HG03135 (cell line): ENCODE data around the gene TIFAB.
"Not testable (repeated sequence)": the region's sequence is repeated elsewhere in the genome, so short reads cannot be mapped to it uniquely, and the experiment has no call there.

Experiments
- ATAC-seq: cut with Tn5 transposase; IDR thresholded peaks from one replicate; pipeline ENCODE4 v1.9.1; 2021; ENCODE audit warnings: mild to moderate bottlenecking, moderate library complexity; ENCODE audit not compliant: unreplicated experiment

TIFAB gene, protein sequence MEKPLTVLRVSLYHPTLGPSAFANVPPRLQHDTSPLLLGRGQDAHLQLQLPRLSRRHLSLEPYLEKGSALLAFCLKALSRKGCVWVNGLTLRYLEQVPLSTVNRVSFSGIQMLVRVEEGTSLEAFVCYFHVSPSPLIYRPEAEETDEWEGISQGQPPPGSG

DNA sequence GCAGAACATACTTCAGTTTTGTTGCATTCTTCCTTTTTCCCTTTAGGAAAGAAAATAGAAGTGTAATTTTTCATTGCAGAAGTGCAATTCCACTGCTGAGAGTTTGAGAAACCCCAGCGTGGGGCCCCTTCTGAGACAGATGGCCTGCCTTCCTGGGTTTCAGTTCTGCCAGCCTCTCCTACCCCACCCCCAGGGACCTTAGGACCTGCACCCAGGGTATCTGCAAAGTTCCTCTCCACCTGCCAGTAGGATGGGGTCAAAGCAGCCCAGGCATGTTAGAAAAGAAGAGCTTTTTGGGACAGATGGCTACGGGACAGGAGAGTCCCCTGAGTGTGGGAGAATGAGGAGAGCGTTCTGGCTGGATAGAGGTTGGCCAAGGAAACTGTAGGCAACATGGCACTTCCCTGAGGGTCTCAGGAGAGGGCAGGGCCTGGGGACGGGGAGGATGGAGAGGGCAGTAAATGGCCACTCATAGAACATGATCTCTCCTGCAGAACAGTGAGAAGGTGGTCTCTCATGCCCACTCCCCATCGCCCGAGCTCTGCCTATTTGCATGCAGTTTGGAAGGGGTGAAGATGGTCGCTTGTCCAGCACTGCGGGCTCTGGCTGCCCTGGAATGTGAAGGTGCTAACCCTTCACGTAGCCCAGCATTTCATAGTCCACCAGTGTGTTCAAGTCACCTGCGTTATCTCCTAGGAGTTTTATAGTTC, at the start of gene TIFAB:
TSS of gene TIFAB (minus strand) at position 31 of the 710 bp plus-strand sequence. CDS start 2,412 bp downstream, outside the sequence.
- no peak for ATAC-seq

DNA sequence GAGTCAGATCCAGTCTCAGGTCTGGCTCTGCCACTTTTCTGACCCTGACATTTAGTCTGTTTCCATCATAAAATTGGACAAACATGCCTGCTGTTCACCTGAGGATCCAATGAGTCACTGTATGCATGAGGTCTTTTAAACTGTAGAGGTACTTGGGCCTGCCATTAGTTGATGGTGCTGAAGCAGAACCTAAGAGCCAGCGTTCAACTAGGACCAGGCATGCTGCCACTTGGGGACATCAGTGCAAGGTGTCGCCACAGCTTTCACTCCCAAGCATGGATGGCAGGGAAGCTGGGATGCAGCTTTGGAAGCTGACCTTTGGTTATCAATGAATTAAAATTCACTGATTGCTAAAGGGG, 46.5 kb upstream of the TIFAB start:
- no peak for ATAC-seq

DNA sequence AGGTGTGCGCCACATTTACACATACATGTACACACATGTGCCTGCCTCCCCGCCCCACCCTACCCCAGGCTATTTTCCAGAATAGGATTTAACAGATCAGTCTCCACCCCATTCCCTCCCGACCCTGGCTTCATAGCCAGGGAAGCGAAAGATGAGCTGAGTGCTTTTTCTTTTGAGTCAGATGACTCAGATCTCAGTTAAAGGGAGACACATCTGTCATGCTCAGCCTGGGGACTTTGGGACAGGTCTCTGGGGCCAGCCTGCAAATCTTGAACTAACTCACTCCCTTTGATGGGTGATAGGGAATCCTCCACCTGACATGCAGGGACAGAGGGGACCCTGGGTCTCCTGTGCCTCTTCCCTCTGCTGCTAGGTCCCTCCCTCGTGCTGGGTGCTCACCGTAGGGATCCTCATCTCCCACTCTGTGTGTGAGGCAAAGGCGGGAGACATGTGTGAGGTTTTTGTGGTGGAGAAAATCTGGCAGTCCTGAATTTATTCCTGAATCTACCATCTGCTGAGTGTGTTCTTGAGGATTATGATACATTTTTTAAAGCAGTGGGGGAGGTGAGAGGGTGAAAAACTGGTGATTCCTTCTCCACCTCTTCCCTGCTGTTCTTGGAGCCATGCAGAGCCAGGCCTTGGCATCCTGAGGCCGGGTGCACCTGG, 46.0 kb upstream of the TIFAB start:
- no peak for ATAC-seq

DNA sequence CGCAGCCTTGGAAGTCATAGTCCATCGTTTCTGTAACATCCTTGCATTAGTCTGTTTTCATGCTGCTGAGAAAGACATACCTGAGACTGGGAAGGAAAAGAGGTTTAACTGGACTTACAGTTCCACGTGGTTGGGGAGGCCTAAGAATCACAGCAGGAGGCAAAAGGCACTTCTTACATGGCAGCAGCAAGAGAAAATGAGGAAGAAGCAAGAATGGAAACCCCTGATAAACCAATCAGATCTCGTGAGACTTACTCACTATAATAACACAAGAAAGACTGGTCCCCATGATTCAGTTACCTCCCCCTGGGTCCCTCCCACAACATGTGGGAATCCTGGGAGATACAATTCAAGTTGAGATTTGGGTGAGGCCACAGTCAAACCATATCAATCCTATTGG, 43.4 kb upstream of the TIFAB start:
- ATAC-seq, result not testable (repeated sequence)

DNA sequence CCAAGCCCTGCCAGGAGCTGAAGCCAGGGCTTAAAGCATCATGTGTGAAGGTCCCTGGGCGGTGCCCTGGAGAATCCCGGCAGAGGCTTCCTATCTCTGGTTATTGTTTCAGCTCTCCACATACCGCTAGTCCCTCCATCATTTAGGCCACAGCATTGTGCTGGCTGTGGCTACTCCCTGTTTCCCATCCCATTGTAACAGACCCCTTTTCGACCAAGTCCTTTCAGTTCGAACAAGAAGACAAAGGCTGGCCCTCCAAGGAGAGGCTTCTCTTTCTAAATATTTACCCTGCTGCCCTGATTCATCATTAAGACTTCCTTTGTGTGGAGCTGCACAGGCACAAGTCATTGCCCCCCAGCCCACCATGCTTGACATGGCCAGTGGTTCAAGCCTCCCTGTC, 42.0 kb upstream of the TIFAB start:
- no peak for ATAC-seq

DNA sequence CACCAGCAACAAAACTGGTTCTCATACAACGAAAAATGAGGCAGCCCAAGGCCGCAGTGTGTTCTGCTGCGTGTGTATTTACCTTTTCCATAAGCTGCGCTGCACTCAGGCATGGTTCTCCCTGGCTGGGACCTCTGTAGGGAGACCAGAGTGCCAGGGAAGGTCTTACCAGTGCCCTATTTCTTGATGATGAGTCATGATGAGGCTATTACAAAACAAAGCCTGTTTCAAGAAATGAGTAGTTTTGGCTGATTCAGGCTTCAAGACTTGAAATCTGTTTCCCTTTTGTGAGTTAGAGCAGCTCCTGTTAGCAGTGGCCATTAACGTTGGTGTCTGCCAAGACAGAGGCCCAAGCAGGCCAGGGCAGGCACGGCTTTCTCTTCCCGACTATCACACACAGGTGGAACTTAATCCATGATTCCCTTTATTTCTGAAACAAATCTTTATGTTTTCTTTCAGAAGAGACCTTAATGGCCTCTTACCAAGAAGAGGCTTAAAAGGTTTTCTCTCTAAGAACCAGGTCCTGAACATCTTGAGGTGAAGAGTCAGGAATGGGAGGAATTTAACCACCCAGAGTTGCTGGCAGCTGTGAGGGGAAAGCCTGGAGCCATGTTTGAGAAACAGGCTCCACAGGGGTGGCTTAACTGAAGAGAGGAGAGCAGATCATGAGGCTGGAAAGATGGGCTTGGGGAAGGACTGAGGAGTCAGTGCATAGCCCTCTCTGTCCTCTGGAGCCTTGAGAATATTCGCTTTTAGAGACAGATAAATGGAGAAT, 41.4 kb upstream of the TIFAB start:
- no peak for ATAC-seq

DNA sequence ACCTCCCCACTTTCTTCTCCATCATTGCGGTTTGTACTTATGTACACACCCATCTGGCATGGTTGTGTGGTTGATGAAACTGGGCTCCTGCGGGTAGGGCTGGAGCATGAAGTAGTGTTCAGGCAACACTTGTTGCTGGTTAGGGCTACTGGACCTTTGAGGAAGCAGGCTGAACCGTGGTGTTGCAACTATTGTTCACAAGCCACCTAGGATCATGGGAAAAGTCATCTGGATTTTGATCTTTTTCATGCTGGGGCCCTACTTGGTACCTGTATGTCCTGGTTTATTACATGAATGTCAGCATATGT, 40.1 kb upstream of the TIFAB start:
- no peak for ATAC-seq

DNA sequence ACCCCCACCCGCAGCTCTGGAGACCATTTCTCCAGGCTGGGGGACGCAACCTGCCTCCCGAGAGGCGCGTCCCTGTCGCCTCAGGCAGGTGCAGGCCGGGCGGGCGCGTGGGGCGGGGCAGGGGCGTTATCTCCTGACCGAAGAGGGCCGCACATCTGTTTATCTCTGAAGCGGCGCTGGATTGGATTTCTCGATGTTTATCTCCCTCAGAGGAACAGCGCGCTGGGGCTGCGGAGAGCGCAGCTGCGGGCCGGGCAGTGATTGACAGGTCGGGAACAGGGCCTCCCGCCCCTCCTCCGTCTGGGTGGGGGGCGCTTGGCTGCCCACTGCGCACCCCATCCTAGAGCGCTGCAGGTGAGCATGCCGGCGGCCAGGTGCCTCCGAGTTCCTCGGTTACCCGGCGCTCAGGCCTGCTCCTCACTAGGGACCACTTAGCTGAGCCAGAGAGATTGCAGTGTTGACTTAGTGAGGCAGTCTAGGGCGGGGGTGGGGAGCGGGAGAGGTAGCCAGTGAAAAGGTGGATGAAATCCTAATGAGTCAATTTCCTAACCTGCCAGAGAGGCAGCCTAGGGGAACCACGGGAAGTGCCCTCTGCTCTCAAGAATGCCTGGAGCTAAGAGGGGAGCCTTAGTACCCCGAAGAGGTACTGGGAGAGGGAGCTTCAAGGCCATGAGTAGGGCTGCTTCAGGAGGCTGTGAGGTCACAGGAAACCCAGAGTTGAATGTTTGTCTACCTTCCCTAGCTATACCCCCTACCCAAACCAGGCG, 39.6 kb upstream of the TIFAB start:
- ATAC-seq, result no peak

DNA sequence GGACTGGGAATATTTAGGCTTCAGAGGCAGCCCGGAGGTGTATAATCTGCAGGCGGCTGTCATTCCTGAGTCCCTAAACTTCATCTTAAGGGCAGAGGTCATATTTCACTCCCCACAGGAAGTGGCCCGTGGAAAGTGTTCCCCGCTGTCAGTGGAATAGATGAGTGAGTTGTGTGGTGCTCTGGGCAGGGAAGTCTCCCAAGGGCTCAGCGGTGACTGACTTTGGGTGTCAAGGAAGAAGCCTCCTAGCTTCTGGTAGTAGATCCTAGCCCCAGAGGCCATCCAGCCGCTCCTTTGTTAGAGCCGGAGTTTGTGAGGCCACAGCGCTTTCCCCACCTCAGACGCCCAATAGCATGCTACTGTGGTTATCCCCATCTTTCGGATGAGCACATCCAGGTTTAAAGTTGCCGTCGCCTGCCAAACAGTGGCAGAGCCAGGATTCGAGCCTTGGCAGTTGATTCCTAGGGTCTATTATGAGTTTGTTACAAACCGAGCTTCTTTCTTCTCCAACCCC, 38.9 kb upstream of the TIFAB start:
- no peak for ATAC-seq

DNA sequence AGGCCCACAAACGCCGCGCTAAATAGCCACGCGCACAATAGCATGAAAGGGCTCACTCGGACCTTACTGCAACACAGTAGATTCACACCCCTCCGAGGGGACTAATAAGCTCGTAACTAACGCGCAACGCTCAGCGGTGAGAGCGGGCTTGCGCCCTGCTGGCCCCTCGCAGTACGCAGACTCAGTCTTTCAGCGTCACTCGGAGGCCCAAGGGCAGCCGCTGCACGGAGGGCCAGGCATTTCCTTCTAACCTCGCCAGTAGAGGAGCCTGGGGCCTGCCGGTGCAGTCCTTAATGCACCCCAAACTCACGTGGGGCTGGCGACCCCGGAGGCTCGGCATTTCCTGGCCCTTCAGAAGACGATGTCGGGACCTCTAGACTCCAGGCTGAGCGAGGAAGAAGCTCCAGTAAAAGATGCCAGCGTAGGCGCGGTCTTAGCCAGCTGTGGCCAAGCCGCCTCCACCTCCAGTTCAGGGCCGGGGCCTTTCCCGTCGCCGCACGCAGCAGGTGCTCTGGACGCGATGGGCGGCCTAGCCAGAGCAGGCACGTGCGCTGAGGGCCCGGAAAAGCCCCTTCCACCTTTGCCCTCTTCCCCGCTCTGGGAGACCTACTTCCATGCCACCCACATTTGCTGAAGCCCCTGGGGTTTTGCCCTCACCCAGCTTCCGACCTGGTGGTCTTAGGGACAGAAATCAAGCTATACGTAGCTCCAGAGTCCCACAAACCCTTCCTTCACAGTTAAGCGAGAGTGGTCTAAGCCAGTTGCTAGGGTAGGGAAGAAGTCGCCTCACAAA, 38.3 kb upstream of the TIFAB start:
- no peak for ATAC-seq

DNA sequence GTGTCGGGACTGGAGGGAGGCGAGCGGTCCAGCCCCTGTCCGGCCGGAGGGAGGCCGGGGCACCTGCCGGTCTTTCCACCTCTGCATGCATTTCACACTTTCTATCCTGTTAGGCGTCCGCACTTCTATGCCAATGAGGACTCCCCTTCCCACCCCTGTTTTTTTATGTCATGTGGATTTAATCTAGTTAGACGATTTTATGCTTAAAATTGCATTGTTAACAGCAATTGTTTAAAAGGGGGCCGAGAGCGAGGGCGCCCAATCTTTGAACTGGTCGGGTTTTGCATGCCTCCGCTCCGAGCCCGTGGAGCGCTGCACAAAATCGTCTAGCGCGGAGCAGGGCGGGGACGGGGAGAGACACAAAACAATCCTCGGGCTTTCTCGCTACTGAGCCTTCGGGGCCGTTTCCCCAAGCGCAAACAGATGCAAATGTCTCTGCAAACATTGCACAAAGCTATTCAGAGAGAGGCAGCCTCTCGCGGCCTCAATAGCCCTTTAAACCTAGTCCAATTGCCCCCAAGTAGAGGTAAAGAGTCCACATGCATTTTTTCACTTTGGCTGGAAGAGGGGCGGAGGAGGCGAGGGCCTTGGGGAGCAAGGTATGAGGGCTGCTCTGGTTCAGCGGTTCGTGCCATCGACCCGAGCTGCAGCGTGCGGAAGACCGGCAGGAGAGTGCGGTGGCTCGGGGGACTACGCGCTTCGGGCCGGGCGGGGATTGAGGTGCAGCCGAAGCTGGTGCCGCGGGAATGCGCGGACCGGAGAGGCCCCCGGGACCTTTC, 37.5 kb upstream of the TIFAB start:
- ATAC-seq, result no peak

DNA sequence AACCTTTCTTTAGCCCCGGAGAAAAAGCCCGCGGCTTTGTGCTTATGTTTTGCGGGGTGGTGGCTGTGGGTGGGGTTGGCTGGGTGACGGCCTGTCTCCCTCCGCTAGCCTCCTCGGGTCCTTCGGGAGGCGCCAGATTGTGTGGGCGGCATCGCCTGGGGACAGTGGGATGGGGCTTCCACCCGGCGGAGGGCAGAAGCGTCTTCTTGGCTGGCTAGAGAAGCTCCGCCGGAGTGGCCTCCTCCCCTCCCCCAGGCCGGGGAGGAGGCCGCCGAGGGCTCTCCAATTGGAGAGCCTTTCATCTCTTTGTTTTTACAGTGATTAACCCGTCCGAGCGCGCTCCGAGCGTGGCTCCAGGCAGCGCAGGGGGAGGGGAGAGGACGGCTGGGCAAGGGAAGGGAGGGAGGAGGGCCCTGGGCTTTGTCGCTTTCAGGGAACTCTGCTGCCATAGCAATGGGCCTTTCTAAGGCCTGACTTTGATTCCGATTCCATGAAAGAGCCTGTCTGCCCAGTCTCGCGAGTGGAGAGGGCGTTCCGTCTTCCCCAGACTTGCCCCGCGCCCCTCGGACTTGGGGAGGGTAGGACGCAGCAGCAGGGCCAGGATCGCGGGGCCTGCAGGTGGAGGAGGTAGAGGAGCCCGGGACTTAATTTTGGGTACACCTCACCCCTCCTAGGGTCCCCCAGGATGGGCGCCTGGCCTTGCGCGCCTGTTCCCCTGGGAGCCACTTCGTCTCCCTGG, 36.7 kb upstream of the TIFAB start:
- ATAC-seq, result no peak

DNA sequence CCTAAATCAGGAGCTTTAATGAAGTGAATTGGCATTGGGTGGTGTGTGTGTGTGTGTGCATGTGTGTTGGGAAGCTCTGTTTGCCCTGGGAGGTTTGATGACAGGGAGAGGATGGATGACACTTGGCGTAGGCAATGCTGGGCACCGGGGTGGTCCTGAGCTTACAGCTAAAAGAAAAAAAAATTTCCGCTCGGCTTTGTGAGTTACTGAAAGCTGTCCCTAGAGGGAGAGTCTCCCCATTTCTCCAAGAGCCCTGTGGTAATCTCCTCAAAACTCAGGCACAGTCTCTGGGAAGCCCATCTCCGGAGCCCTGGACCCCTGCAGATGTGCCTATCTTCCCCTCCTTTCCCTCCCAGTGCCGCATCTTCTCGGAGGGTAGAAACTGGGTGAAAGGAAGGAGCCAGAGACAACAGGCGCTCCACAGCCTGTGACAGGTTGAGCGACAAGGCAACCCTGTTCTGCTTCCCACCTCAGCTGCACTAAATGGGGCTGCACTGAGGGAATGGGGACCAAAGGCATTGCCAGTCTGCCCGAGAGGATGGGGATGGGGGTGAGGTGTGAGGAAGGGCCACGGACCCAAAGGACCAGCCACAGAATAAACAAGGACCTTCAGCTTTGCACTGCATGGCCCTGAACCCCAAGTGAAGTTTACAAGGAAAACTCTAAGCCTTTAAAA, 35.8 kb upstream of the TIFAB start:
- ATAC-seq, result no peak

DNA sequence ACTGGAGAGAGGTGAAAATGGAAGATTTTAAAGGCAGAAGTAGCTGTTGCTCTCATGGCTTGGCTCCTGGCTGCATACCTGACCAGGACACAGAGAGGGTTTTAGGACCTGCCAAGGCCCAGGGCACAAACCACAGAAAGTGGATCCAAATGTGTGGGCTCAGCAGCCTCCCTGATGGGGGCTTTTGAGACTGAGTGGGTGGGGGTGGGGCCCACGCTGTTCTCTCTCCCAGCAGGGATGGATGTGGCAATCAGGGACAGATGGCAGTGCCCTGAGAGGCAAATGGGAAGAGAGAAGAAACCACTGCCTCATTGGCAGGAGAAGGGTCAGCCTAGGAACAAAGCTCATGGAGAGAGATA, 34.9 kb upstream of the TIFAB start:
- no peak for ATAC-seq

DNA sequence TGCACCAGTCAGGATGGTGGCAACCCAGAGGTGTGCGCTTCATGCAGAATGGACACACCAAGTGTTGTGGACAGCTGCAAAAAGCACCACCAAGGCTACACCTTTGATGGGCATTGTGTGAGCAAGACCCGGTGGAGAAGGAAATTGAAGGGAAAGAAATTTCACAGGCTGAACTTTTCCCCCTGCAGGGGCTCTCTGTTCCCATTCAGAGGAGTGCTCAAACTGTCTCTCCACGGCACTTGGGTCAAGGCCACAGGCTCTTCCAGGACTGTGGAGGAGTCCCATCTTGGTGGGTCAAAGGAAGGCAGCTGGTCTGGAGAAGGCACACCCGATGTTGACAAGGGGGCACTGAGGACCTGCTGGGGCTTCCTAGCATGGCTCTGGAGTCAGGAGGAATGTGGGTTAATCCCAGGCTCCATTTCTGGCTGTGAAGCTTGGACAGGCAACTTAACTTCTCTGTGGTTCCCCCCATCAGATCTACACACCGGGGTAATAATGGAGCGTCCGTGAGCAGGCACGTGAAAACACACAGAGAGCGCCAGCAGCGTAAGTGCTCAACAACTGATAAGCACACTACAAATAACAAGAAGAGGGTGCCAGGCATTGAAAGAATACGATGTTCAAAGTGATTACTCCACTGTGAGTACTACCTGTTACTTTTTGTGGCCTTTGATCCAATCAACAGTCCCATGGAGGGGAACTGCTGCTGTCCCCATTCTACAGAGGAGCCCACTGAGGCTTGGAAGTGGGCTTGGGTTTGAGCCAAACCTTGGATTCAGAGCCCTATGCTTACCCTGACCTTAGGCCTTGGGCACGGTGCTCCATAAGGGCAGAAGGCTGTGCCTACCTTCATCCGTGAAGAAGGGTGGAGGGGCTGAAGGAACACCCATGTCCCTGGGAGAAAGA, 34.2 kb upstream of the TIFAB start:
- ATAC-seq, result no peak

DNA sequence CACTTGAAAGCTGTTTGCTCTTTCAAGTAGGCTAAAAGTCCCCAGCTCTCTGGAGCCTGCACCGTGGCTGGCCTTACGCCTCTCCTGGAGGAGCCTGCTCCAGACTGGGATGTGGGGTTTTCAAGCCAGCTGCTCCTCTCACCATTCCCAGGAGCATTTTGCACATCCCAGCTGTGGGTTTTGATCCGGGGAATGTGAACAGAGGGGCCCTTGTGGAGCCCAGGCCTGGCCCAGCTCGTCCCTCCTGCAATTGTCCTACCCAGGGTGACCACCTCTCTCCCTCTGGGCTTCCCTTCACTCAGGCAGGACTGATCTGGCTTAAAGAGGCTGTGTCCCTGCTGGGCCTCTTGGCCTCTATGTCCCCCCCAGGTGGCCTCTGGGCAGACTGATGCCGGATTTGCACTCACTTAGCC, 32.5 kb upstream of the TIFAB start:
- no peak for ATAC-seq

DNA sequence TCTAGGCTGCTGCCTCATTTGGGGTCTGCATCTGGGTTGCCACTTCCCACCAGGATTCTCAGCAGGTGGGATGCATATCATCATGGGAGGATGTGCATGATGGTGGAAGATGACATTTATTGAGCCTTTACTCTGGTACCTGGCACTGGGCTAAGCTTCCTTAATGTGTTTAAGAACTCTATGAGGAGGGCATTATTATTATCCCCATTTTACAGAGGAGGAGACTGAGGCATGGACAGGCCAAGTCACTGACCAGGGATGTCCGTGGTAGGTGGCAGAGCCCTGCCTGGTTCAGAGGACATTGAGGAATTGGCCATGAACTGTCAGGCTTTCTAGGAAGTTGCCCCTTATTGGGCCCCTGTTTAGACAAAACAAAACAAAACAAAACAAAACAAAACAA, 31.1 kb upstream of the TIFAB start:
- ATAC-seq, result no peak
